HG02884 (cell line): ENCODE measurements around the gene TRIM71.
"Not testable (repeated sequence)": the region's sequence is repeated elsewhere in the genome, so short reads cannot be mapped to it uniquely, and the experiment has no call there.

Experiments
- ATAC-seq: cut with Tn5 transposase; IDR thresholded peaks from one replicate; pipeline ENCODE4 v1.9.1; 2021; ENCODE audit warnings: mild to moderate bottlenecking, moderate library complexity; ENCODE audit not compliant: unreplicated experiment

The TRIM71 gene

DNA sequence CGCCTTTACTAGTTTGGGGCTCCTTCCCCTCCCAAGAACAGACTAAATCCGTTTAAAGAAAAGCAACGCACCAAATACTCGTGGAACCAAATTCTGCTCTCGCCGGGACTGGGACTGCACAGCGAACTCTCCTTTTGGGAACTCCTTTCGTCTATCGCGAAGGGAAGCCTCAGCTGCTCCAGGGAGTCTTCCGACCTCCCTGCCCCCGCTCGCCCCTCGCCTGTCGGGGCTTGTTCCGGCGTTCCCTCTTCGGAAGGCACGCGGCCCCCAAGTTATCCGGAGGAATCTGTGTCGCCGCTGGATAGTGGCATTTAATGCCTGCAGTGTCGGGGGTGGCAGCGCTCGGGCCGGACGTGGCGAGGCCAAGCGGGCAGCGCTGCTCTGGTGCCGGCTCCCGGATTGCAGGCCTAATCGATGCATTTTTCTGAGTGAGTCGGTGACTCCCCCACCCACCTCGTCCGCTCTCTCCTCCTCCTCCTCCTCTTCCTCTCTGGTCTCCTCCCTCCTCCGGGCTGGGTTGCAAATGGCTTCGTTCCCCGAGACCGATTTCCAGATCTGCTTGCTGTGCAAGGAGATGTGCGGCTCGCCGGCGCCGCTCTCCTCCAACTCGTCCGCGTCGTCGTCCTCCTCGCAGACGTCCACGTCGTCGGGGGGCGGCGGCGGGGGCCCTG lies at the start of gene TRIM71:
TRIM71 (plus strand) TSS at position 440 of the 671 bp plus-strand sequence; CDS start at position 524, 84 bp downstream.
- ATAC-seq: no peak

DNA sequence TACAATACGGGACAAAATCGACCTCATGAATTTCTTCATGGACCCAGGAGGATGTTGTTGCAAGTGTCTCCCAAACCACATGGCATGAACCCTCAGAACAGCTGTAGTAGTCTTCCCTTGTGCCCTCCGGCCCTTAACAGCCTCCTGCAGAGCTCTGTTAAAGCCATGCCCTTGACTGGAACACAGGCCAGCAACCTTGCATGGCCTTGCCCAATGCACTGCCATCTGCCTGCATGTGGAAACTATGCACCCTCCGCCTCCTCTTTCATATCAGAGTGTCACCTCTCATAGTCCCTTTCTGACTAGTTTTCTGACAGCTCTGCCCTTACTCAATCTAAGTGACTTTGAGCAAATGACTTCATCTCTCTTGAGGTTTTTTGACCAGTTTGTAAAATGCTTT lies 39.4 kb upstream of the TRIM71 start:
- ATAC-seq: no peak

DNA sequence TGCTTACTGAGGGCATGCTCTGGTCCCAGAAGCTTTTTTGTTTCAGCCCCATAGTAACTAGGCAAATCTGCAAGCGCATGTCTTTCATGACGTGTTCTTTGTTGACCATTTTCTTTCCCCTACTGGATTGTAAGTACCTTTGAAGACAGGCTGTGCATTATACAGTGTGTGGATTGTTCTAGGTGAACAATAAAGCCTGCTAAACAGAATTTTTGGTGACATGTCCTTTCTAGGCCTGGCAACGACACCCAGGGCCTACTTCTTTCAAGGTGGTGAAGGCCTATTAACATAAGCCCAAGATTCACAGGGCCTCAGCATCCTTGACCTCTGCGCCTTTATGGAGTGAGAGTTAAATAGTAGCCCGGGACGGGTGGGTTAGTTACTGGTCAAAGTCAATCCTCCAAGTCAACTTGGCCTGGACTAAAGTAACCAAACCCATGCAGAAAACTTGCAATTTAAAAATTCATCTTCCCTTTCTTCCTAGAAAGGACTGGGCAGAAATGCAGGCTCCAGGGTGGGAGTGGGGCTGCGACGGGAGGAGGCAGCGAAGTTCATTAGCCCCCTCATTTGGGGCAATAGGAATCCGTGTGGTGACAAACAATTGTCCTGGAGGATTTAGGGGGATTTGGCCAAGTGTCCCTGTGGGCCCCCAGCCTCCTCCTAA lies 37.6 kb upstream of the TRIM71 start:
- no peak for ATAC-seq

DNA sequence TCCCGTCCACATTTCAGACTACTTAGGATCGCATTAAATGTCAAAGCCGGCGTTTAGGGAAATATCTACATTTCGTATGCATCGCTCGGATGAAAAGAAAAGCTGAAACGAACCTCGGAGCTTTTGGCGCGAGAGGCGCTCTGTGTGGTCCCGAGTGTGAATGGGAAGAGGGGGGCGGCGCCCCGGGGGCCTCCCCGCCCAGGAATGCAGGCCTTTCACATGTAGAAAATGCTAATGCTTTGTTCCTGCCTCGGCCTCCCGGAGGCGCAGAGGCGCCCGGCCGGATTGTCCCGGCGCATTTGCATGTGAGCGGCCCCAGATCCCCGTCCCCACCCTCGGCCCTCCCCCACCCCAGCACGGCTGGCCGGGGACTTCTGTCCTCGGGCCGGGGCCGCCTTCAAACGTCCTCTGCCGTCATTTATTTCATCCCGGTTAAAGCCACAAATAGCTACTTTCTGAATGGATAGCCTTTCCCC lies 37.0 kb upstream of the TRIM71 start:
- peak; percentile 30 for ATAC-seq

DNA sequence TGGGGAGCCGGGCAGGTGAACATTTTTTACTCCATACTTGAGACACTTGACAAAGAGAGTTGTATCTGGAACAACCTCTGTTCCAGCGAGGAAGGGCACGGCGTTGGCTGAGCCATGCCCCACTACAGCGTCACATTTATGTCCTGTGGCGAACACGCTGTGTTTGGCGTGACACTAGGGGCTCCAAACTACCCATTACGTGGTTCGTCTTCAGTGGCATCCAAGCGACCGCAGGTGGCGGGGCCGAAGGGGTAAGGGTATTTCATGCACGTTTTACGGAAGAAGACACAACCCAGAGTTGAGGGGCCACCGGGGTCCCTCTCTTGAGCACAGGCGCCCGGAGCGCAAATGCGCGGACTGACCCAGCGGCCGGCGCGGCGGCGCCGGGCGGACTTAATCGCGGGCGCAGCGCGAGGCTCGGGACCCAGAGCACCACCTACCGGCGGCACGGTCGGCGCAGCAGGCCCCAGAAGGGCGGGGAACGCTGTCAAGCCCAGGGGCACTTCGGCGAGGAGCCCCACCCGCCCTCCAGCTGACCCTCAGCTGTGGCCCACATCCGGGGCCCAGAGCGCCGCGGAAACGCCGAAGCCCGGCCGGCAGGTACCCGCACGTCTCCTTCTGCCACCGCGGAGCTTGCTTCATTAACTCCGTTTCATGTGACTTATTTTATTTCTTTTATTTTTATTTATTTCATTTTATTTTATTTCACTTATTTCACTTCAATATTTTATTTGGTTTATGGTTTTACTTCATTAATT lies 36.4 kb upstream of the TRIM71 start:
- ATAC-seq: peak; percentile 89

DNA sequence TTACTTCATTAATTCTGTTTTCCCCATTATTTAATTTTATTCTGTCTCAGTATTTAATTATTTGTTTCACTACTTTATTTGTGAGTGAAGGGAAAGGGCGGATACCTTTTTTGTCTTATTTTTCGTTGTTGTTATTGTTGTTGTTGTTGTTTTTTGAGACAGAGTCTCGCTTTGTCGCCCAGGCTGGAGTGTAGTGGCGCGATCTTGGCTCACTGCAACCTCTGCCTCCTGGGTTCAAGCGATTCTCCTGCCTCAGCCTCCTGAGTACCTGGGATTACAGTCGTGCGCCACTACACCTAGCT lies 35.9 kb upstream of the TRIM71 start:
- ATAC-seq: not testable (repeated sequence)

DNA sequence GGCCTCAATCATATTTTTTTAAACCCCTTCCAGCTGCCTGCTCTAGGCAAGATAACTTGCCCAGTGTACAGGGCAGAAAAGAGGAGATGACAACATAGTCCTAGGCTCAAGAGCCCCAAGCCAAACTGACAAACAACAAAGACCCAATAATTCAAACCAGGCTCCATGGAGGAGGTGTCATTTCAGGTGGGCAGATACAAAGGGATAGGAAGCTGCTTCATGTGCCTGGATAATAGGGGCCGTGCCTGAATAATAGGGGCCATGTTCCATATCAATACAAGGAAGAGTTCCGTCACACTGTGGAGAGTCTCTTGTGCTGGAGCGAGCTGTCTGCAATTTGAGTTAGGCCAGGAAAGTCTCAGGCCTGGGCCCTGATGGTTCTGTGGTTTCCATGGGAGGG lies 35.4 kb upstream of the TRIM71 start:
- no peak for ATAC-seq

DNA sequence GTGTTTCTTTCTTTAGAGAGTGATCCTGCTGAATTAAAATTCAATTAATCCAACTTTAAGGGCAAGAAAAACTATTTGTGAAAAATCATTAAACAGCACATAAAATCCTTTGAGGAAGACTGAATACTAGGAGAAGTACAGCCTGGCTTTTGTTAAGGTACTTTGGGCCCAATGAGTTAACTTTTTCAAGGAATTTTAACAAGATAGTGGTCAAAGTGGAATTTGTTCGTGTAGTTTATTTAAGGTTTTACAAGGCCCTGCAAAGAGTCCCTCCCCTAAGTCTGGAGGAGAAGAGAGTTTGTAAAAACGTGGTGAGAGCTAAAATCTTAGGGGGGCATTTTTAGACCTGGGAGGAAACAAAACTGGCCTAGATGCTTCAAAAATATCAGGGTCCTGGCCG lies 26.0 kb upstream of the TRIM71 start:
- no peak for ATAC-seq

DNA sequence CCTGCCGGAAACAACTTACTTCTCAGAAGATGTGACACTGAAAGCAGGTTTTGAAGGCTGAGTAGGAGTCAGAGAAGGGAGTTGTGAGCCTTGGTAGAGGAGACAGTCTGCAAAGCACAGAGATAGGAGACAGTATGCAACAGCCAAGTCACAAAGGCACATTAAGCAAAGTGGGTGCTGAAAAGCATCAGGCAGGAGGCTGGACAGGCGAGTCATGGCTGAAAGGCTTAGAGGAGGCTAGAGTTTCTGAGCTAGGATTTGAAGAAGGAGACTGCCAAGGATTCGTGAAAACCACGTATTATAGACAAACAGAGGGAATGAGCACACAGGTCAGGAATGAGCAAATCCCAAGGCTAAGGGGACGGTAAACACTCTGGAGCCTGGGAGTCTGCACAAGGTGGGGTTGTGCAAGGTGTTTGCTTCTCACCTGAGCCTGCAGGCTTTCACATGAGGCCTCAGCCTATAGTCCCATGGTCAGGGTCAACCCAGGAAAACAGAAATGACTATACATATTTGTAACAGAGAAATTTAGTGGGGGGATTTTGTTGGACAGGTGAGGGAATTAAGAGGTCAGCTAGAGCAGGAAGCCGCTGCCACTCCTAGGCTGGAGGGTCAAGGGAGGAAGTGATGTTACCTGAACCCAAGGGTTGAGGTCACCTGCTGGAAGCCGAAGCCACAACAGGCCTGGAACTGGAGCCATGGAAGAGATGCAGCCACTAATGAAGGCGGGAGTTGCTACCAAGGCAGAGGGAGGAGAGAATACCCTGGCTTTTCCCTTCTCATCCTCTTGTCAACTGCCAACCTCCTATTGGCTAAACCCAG lies 23.1 kb upstream of the TRIM71 start:
- ATAC-seq: no peak

DNA sequence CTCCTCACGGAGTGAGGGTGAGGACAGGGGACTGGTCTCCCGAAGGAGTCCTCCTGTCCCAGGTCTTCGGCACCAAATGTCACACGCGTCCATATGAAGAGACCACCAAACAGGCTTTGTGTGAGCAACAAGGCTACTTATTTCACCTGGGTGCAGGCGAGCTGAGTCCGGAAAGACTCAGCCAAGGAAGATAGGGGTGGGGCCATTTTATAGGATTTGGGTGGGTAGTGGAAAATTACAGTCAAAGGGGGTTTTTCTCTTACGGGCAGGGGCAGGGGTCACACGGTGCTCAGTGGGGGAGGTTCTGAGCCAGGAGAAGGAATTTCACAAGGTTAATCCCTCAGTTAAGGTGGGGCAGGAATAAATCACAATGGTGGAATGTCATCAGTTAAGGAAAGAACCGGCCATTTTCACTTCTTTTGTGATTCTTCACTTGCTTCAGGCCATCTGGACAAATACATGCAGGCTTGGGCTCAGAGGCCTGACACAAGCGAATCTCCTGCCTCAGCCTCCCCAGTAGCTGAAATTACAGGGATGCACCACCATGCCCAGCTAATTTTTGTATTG lies 21.3 kb upstream of the TRIM71 start:
- not testable (repeated sequence) for ATAC-seq

DNA sequence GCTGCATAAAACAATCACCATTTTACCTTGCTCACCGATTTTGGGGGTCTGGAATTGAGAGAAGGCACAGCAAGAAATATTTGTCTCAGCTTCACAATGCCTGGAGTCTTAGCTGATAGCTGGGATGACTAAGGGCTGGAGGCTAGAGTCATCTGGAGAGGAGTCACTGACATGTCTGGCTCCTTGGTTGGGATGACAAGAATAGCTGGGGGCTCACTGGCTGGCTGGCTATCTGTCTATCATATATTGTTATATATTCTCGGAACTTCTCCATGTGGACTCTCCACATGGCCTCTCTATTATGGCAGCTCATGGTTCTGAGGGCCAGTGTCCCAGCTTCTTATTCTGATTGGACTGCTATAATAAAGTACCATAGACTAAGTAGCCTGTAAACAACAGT lies 20.0 kb upstream of the TRIM71 start:
- no peak for ATAC-seq

DNA sequence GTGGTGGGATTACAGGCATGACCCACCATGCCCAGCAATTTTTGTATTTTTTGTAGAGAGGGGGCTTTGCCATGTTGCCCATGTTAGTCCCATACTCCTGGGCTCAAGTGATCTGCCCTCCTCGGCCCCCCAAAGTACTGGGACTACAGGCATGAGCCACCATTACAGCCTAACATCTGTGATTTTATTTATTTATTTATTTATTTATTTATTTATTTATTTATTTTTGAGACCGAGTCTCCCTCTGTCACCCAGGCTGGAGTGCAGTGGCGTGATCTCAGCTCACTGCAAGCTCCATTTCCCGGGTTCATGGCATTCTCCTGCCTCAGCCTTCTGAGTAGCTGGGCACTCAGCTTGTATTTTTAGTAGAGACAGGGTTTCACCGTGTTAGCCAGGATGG lies 16.4 kb upstream of the TRIM71 start:
- ATAC-seq: not testable (repeated sequence)

DNA sequence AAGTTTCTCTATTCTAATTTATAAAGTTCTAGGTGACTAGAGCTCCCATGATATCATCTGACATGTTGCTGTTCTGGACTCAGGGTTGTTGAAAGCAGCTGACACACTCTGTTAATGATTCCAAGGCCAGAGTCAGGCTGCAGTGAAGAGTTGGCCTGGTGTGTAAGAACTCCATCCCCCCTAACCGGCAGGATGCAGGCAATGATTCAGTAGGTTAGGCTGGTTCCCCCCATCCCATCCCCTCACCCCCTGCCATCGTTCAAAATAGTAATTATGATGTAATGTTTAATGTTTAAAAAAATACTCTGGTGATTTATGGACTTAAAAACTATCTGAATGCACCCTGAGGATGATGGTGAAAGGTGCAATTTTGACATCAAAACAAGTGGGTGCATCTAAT lies 4.6 kb upstream of the TRIM71 start:
- no peak for ATAC-seq

DNA sequence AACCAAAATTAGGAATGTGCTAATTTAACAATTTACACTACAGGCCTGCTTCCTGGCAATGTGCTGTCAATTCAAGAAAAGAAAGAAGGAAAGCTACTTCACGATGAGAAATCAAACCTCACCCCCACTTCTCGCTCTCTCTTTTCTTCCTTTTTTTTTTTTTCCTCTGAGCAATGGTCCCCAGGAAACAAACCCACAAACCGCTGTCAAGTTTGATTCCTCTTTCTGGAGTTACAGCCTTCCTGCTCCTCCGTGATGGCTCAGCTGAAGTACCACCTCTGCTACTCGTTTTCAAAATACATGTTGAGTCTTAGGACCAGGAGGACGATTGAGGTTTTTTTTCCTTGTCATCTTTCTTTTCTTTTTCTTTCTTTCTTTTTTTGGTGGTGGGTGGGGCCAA lies 3.4 kb upstream of the TRIM71 start:
- ATAC-seq: no peak

DNA sequence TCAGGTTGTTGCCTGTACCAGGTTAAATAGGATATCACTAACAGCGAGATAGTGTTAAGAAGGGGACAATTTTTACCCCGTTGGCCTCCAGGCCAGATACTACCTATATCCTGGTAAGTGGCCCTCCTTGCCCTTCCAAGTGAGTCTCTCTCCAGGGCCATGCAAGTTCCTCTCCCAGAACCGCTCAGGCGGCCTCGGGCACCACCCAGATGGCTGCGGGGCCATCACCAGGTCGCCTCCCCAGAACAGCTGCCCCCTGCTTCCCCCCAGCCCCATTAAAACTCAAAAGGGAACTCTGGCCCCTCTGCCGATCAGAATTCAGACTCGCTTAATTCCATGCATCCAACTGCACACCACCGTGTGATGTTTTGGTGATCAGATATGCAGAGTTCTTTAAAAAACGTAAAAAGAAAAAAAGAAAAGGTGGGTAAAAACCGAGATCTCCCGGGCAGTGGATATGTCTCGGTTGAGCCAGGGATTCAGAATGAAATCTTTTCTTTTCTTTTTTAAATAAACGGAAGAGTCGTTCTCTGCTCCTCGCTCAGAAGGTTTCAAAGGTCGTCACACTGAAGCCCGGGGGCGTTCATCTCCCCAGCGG lies 1.9 kb upstream of the TRIM71 start:
- no peak for ATAC-seq

DNA sequence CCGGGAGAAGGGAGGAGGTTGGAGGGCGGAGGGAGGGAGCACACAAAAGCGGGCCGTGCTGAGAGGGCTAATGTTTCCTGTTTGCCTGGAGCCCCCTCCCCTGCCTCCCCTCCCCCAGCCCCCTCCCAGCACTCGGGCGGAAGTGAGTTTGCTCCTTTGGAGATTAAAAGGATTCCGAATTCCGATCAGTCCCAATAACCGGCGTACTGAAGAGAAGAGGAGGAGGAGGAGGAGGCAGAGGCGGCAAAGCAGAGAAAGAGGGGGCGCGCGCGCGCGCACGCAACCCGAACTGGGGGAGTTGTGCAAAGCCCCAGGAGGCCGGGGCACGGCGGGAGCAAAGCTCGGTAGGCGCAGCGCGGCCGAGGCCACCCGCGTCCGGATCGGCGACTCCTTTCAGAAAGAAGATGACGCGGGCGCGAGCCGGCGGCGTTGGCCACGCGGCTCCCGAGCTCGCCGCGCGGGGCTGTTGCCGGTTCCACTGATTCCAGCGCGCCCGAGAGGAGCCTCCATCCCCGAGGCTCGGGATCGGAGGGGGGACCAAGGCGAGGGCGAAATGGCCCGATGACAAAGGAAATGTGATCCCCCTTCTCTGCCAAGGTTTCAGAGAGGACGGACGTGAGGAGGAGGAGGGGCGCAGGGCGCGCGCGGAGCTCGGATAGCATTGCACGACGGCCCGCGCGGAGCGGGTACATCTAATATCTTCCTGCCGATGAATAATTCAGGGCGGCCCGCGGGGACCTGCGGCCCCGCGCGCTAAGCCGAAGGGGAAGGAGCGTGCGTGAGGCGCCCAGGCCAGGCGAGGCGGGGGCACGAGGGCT lies 1.1 kb upstream of the TRIM71 start:
- no peak for ATAC-seq

DNA sequence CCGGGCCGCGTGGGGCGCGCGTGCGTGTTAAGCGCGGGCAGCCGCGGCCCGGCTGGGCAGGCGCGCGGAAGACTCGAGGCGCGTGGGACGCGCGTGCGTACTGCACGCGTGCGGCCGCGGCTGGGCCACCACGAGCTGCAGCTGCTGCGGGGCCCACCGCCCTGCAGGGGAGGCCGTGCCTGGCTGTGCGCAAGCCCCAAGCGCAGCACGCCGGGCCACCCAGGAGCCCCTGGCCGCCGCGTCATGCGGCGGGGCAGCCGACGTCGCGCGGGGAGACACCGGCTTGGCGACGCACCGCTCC lies 590 bp upstream of the TRIM71 start:
- no peak for ATAC-seq

DNA sequence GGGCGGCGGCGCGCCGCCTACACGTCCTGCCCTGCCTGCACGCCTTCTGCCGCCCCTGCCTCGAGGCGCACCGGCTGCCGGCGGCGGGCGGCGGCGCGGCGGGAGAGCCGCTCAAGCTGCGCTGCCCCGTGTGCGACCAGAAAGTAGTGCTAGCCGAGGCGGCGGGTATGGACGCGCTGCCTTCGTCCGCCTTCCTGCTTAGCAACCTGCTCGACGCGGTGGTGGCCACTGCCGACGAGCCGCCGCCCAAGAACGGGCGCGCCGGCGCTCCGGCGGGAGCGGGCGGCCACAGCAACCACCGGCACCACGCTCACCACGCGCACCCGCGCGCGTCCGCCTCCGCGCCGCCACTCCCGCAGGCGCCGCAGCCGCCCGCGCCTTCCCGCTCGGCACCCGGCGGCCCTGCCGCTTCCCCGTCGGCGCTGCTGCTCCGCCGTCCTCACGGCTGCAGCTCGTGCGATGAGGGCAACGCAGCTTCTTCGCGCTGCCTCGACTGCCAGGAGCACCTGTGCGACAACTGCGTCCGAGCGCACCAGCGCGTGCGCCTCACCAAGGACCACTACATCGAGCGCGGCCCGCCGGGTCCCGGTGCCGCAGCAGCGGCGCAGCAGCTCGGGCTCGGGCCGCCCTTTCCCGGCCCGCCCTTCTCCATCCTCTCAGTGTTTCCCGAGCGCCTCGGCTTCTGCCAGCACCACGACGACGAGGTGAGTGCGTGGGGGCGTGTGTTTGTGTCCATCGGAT lies 602 bp downstream of the TRIM71 start:
- ATAC-seq: no peak

DNA sequence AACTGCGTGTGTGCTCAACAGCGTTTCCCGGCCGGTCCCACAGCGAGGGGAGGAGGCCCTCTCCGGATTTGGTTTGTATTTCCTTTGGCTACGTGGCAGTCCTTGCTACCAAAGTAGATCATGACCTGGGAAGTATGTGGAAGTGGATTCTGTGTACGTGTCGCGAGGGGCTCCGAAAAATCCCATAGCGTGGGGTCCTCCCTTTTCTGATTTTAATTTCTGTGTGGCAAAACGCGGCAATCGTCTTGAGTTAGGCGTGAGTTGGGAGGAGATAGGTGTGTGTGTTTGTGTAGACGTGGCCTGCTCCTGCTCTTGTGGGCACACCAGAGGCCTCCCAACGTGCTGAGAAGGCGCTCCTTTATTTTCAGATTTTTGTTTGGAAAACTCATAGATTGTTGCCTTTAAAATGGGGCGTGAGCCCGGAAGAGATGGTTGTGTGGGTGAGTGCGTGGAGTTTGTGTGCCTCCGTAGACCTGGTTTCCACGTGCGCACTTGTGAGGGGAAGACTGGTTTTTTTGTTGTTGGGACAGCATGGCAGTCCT lies 1.2 kb downstream of the TRIM71 start:
- ATAC-seq: no peak
